ENCODE data around the gene ALKBH3.

The ALKBH3 gene

DNA sequence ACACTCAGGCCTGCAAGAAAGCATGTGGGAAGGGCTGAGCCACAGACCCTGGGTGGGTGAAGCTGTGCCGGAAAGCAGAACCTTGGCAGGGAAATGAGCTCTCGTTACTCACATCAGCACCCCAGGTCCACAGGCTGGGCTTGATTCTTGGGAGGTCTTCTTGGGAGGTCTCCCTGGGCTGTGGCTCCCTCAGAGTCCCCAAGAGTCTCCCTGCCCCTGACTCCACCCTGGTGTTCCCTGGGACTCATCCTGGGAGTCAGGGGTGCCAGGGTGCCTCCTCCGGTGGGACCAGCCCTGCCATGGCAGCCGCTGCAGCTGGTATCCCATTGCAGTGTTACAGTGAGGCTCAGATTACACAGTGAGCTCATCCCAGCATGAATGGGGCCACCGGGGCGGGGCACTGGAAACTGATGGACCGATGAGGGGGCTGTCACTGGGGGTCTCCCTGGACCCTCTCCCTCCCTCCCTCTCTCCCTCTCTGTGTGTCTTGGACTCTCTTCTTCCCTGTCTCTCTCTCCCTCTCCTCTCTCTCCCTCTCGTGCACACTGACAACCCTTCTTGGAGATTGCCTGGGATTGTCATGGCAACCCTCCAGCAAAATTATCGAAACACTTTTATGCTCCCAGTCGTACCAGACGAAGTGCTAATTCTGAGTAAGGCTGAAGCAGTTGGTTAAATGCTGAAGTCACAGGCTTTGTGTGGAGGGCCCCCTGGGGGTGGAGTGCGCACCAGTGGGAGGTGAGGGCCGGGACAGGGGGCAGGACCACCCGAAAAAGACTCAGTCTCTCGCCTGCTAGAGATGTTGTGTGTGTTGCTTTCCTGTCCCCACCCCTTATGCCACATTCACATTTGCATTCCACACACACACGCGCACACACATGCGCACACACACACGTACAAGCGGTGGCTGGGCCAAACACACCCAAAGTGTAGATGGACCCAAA is 53.2 kb downstream of the ALKBH3 start:
- no peak overlapping the region for H3K4me3 ChIP-seq (ENCODE audit: control insufficient read depth, low read depth, low read length)
- TF ChIP-seq, protein P1, sequence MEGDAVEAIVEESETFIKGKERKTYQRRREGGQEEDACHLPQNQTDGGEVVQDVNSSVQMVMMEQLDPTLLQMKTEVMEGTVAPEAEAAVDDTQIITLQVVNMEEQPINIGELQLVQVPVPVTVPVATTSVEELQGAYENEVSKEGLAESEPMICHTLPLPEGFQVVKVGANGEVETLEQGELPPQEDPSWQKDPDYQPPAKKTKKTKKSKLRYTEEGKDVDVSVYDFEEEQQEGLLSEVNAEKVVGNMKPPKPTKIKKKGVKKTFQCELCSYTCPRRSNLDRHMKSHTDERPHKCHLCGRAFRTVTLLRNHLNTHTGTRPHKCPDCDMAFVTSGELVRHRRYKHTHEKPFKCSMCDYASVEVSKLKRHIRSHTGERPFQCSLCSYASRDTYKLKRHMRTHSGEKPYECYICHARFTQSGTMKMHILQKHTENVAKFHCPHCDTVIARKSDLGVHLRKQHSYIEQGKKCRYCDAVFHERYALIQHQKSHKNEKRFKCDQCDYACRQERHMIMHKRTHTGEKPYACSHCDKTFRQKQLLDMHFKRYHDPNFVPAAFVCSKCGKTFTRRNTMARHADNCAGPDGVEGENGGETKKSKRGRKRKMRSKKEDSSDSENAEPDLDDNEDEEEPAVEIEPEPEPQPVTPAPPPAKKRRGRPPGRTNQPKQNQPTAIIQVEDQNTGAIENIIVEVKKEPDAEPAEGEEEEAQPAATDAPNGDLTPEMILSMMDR (IDR thresholded peaks at IDR 0.05; ENCODE audit: control insufficient read depth, insufficient read depth, low read depth, low read length, missing control alignments): no peak
- no peak for DNase-seq (ENCODE audit: low read depth)

DNA sequence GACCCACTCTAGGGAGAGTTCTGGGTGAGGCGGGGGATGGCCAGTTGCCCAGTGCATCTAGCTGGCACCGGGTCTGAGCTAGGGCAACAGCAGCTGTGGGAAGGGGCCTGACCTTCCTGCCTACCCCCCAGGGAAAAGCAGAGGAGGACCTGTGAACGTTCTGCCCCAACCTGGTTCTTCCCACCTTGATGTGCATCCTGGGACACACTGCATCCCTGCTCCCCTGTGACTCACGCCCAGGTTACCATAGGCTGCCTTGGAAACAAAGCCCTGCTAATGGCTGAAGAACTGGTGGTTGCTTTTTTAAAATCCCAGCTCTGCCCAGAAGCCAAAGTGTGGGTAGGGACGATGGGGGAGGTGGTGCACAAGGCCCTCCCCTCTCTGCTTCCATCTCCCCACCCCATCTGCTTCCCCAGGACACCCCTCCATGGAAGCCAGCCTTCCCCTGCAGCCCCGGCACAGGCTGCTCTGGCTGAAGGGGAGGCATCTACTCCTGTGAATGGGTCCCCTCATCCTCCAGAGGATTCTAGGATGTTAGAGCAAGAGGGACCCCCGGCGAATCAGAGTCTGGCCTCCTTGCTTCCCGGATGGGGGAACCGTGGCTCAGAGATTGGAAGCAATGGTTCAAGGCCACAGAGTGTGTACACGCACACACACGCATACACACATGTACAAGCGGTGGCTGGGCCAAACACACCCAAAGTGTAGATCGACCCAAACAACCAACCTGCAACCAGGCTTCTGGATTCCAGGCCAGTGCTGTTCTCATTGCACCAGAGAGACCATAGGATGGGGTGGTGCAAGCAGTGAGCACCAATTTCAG is 54.2 kb downstream of the ALKBH3 start:
- DNase-seq (ENCODE audit: low read depth): no peak
- H3K4me3 ChIP-seq (ENCODE audit: control insufficient read depth, low read depth, low read length): no peak overlapping the region
- TF ChIP-seq, protein P1 (IDR thresholded peaks at IDR 0.05; ENCODE audit: control insufficient read depth, insufficient read depth, low read depth, low read length, missing control alignments): no peak

DNA sequence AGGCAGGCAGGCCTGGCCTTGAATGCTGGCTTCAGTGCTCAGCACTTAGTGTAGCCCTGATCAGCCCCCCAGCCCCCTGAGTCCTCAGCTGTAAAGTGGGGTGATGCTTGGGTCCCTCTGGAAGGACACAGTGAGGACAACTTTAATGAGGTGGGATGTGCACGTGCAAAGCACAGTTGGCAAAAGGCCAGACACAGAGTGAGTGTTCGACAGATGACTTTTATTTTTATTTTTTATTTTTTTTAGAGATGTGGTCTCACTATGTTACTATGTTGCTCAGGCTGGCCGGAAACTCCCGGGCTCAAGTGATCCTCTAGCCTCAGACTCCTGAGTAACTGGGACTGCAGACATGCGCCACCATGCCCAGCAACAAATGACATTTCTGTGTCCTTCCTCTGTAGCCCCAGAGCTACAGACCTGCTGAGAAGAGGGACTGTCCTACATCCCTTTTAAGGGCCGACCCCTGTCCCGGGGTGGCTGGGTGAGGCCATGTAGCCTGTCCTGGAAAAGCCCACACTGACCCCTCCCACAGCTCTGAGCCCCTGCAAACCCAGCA is 54.9 kb downstream of the ALKBH3 start:
- TF ChIP-seq, protein P1 (IDR thresholded peaks at IDR 0.05; ENCODE audit: control insufficient read depth, insufficient read depth, low read depth, low read length, missing control alignments): no peak
- no peak for DNase-seq (ENCODE audit: low read depth)
- H3K4me3 ChIP-seq (ENCODE audit: control insufficient read depth, low read depth, low read length): no peak overlapping the region

DNA sequence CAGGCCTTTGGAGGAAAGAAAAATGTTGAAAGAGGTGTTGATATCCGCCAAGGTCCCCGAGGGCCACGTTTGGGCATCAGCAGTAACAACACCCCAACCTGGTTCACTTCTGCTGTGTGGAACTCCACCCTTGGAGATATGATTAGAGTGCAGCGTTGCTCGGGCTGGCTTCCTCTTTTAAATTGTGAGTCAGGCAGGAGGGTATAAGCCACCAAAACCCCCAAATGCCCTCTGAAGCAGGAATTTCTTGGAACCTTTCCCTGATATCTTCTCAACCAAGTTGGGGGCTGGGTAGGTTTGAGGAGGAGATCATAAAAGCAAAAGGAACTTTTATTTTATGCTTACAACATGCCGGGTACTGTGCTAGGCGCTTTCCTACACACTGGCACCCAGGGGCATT is 55.4 kb downstream of the ALKBH3 start:
- no peak overlapping the region for H3K4me3 ChIP-seq (ENCODE audit: control insufficient read depth, low read depth, low read length)
- DNase-seq (ENCODE audit: low read depth): no peak
- TF ChIP-seq, protein P1 (IDR thresholded peaks at IDR 0.05; ENCODE audit: control insufficient read depth, insufficient read depth, low read depth, low read length, missing control alignments): no peak

DNA sequence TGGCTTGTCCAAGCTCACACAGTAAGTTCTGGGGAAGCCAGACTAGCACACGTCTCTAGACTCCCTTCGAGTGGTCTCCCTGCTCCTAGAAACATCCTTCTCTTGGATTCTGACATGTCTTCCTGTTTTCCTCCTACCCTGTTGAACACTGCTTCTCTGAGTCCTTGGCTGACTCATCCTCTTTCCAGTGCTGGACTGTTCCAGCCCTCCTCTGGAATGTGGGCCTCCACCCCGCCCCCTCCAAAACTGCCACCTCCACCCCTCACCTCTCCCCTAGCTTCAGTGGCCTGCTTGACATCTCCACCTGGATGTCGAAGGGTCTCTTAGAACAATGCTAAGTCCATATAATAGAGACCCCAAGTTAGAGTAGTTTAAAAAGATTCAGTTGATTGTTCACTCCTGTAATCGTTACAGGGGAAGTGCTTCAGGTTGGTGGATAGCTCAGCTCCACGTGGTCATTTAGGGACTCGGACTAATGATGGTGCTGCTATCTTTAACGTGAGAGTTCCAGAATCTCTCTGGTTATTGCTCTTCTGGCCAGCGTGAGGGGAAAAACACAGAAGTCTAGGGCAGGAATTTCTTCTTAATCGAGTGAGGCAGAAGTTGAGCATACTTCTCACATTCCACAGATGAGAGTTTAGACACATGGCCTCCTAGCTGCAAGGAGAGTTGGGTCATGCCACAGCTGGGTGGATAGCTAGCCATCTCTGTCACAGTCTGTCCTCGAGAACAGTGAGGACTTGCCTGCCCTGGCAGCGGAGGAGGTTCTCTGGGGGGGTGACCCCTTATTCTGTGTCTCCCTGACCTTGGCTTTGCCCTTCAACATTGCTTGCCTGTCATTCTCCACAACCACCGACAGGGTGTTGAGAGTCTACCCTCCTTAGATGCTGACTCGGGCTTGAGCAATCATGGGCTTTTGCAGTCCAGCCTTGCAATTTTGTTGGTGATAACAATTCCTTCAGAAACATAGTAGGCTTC is 57.1 kb downstream of the ALKBH3 start:
- DNase-seq (ENCODE audit: low read depth): no peak
- TF ChIP-seq, protein P1 (IDR thresholded peaks at IDR 0.05; ENCODE audit: control insufficient read depth, insufficient read depth, low read depth, low read length, missing control alignments): peak; percentile 39
- H3K4me3 ChIP-seq (ENCODE audit: control insufficient read depth, low read depth, low read length): no peak overlapping the region

All from AG09309 (cell line).